Lung microvascular endothelial cell (primary cell): Measurements from ENCODE around the gene DYNLL1. TPM values are rescaled to one million over a fixed set of nuclear protein-coding genes. Genes with fewer than 3 reads are reported as not detected.

Experiments used
- total RNA-seq: library from RNA; depleted of rRNA; stranded (reverse); fragments of >200 nt; gene quantifications from 2 replicates; pipeline ENCODE4 v1.2.1, GENCODE V29; 2014

The DYNLL1 gene
- total RNA-seq, 1 donor from 2014 or later = 344 TPM

Other genes with a start within 250 kb of the DYNLL1 start
- 52.5 and 56.2 TPM in 2 replicates for gene PXN, start 230.4 kb upstream of the DYNLL1 start, total RNA-seq
- gene RNU4-2, start 204.2 kb upstream of the DYNLL1 start, total RNA-seq = under 0.01 TPM in 2 replicates
- gene RNU4-1, start 202.9 kb upstream of the DYNLL1 start, total RNA-seq = under 0.01 TPM in 2 replicates
- gene SIRT4, start 193.8 kb upstream of the DYNLL1 start, total RNA-seq = 0.87 and 3.2 TPM in 2 replicates
- gene PLA2G1B, start 168.3 kb upstream of the DYNLL1 start, total RNA-seq = not detected in 2 replicates
- not detected in 2 replicates for gene MSI1, start 126.9 kb upstream of the DYNLL1 start, total RNA-seq
- 494 and 598 TPM in 2 replicates for gene COX6A1, start 58.0 kb upstream of the DYNLL1 start, total RNA-seq
- 26.0 and 30.5 TPM in 2 replicates for gene TRIAP1, start 49.7 kb upstream of the DYNLL1 start, total RNA-seq
- gene GATC, start 49.7 kb upstream of the DYNLL1 start, total RNA-seq = 12.6 and 17.5 TPM in 2 replicates
- 220 and 239 TPM in 2 replicates for gene SRSF9, start 26.4 kb upstream of the DYNLL1 start, total RNA-seq
- gene COQ5, start 33.0 kb downstream of the DYNLL1 start, total RNA-seq = 19.0 and 21.8 TPM in 2 replicates
- gene RNF10, start 38.2 kb downstream of the DYNLL1 start, total RNA-seq = 90.2 and 127 TPM in 2 replicates
- gene POP5, start 85.3 kb downstream of the DYNLL1 start, total RNA-seq = 19.8 and 23.6 TPM in 2 replicates
- under 0.01 TPM in 1 of 2 replicates, not detected in the other for gene CABP1, start 144.5 kb downstream of the DYNLL1 start, total RNA-seq
- 27.4 and 32.0 TPM in 2 replicates for gene MLEC, start 191.0 kb downstream of the DYNLL1 start, total RNA-seq
- gene UNC119B, start 214.3 kb downstream of the DYNLL1 start, total RNA-seq = 13.5 and 14.3 TPM in 2 replicates
- 21.4 and 23.0 TPM in 2 replicates for gene ACADS, start 229.7 kb downstream of the DYNLL1 start, total RNA-seq